M059J (cell line): ENCODE data around the gene SETD3. TPM values are rescaled to one million over a fixed set of nuclear protein-coding genes. Genes with fewer than 3 reads are reported as not detected.
A peak's percentile ranks its signal among the peaks of the same experiment; 100 is the strongest.

Experiments used
- DNase-seq: peaks from one replicate; pipeline ENCODE4 v3.0.0-alpha.2; 2012; ENCODE audit warnings: low read depth
- total RNA-seq: library from RNA; depleted of rRNA; stranded (reverse); fragments of >200 nt; shearing (Covaris generic); gene quantifications from 2 replicates; pipeline ENCODE4 v1.2.3, GENCODE V29; 2014; rRNA removed

The SETD3 gene
- 33.1 and 41.5 TPM in 2 replicates for total RNA-seq

DNA sequence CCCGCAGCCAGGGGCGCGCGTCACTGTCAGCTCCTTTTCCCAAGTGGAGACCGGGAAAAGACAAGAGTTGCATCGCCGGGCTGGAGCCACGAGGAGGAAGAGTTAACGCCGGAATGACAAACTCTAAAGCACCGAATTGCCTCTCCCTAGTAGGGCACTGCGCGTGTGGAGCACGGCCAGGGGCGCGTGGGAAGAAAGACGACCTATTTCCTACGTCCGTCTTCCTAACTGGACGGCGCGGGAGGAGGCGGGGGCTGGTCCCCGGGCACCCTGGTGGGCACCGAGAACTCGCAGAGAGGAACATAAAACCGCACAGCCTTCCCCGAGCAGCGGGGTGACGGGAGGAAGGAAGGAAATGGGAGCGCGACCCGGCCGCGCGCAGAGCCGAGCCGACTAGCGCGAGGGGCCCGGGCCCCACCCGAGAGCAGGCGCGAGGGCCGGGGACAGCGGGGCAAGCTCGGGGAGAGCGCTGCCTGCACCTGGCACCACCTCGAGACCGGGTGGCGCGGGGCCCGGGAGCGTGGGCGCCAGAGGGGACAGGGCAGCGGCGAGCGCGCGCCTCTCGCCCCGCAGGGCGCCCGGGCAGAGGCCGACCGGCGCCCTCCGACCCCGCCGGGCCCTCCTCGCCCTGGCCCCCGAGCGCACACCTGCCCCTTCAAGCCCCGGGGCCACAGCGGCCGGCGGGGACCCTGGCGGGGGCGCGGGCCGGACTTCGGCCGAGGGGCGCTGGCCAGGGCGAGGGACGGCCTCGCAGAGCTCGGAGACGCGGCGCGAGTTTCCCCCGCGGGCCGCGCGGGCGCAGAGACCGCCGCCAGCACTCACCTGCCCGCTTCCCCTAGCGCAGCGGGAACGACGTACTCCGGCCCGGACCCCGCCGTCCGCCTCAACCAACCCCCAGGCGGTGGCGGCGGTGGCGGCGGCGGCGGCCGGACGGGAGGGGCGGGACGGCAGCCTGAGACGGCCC, at the start of gene SETD3:
TSS of gene SETD3 (minus strand) at position 954 of the 964 bp plus-strand sequence. CDS start 15,054 bp downstream, outside the sequence.
- peak; percentile 60 for DNase-seq

DNA sequence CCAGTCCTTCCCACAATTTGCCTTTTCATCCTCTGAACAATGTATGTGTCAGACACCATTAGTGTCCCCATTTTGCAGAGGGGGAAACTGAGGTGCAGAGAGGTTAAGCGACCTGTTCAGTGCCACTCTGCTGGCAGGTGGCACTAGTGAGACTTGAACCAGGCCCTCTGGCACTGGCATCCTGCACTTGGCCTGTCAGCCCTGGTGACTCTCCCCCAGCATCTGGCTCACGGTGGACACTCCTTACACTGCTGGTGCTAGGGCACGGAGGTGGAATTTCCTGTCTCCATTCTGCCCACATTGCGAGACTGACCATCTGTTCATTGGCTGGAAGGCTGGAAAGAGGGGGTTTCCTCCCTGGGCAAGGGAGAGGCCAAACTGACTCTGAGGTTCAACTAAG, 49.2 kb upstream of the SETD3 start:
- no peak for DNase-seq

DNA sequence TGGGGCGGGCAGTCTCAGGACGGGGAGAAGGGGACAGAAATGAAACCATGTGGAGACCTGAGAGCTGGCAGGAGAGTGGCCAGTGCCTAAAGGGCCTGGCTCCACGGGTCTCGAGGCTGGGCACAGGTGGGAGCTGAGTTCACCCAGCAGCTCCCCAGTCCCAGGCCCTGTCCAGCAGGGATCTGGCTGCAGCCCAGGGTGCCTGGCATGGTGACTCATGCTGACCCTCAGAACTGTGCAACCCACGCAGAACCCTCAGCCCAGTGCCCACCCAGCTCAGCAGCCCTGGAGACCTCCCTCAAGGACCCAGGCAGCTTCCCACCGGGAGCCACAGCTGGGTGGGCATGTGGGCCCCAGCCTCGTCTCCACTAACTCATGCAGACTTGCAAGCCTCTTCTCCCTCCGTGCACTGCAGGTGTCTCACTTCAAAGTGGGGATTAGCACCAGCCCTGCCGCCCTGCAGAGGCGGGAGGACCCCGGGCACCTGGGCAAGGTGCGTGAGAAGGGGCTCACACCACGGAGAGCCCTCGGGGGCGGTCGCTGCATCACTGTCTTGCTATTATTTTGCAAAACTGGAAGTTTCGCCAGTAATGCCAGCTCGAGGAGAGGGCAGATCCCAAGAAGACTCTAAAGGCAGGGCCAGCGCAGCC, 46.9 kb upstream of the SETD3 start:
- no peak for DNase-seq

DNA sequence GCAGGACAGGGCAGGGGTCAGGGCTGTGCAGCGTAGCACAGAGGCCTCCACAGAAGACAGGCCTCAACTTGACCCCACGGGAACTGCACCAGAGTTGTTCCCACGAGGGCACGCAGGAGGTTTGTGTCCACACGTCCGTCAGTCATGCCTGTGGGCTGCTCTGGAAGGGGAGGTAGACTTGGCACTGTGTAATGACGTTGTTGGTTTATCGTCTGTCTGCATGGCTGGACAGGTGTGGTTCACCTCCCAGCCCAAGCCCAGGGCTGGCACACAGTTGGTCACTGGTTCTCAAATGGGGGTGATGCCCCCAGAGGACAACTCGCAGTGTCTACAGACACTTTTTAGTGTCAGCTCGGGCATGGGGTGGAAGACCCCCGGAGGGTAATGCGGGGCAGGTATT, 46.4 kb upstream of the SETD3 start:
- no peak for DNase-seq

DNA sequence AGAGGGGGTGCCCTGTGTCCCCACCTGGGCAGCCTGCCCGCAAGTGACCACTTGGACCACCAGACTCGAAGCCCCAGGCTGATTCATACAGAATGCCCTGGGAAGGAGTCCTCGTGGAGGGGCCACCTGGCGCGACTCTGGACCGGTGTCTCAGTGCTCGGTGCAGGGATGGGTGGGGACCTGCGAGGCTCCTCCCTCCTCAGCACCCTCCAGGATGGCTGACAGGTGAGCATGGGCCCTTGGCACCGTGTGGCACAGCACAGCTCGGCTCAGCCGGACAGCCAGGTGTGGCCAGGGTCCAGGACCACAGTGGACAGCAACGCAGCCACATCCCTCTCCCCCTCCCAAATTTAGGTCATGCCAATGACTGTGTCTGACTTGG, 45.0 kb upstream of the SETD3 start:
- DNase-seq: no peak

DNA sequence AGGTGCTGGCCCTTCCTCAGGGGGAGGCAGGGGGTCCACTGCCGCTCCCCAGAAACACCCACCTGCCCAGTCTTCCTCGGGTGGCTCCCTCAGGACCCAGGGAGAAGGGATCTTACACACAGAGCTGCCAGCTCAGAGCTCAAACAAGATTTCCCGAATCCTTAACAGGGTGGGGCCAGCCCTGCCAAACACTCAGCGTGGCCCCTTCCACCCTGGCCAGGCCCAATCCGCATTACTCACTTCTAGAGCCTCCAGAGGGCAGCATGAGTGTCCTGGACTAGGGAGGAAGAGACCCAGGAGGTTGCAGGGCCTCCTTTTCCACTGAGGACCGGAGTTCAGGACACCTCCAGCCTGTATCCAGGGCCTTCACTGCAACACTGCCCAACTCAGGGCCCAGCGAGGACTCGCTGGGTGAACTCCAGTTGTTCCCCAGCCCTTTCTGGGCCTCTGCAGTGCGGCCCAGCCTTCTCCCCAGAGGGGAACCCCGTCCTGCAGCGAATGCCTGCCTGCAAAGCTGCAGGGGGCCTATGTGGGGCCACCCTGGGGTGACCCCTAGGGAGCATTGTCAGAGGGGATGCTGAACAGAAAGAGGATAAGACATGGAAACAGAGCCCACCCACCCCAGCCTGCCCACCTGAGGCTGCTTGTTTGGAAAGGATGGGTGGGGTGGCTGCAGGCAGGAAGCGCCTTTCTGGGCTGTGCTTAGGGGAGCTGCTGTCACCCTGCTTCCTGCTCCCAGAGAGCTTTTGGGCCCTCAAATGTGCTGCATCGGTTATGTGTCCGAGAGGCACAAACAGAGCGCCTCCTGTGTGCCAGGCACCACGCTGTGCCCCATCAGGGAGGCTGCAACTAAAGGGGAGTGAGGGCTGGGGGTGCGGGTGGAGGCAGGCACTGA, 44.4 kb upstream of the SETD3 start:
- DNase-seq: peak; percentile 69

DNA sequence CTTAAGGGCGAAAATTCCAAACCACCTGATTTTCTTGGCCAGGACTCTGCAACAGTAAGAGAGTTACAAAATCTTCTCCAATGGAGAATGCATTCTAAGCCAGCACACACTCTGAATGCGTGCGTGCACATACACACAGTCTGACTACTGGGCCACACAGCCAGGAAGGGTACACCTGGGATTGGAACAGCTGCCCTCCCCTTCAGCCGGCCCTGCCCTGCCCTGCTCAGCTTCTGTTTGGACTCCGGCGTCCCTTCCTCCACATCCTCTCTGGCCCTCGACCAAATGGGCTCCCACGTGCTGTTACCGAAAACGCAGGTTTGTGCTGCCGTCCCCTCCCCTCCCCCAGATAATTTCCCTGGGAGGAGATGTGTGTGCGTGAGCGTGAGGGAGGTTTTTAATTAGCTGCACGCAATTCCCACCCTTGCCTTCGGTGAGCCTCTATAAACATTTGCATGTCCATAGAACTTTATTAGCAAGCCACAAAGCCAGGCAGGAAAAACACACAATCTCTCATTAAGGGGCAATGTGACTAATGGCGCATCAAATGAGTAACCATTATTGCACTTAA, 43.5 kb upstream of the SETD3 start:
- DNase-seq: peak; percentile 55

DNA sequence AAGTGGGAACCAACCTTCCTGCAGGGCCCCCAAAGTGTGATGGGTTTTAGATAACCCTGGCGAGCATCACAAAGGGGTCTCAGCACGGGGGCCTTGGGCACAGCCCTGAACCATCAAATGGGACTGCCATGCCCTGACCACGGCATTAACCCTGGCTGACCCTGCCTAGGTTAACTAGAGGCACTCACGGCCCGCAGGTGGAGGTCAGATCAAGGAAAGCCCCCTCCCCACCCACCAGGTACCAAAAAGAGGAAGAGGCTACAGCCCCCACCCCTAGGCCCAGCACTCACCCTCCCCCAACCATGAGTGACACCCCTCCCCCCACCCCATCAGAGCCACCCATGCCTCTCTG, 43.0 kb upstream of the SETD3 start:
- no peak for DNase-seq

DNA sequence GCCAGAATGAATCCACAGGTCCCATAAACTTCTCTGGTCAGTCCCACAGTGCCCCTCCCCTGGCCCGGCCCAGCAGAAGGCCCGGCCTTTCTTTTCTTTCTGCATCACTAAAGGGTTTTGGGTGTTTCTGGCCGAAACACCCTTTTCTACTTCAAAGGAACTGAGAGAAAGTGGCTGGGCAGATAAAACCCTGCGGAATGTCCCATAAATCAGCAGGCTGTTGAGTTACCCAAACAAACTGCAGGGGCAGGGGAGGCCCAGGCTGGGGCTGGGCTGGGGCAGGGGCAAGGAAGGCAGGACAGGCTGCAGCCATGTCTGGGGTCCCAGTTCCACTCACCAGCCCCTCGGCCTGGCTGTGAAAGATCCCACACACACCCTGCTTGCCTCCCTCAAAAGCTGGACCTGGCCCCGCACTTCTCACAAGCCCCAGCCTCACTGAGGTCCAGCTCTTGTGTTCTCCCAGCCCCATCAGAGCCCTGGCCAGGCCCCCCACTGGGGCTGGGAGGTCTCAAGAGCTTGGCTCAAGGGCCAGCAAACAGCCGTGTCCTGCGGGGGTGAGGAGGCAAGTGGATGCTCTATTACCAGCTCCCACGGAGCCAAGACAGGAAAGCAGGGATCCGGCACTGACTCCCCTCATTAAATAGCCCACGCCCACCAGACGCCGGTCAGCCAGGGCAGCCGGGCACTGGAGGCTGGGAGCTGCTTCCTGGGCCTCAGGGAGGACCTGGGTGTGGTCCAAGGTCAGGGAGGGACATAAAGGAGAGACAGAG, 42.5 kb upstream of the SETD3 start:
- DNase-seq: peak; percentile 46

DNA sequence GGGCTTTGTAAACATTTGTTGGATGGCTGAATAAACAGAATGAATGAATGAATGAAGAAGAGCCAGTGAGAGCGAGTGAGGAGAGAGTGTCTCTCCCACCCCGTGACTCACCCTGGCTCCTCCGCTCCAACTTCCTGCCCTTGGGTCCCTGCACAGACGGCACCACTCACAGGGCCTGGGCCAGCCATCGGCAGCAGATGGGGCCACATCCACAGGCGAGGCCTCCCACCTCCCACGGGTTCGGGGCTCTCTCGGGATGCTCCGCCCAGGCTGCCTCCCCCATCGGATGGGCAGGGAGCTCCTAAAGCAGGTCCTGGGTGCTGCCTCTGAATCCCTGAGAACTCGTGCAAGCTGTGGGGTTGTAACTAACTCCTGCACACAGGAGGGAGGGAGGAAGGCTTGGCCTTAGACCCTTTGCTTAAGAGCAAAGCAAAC, 41.8 kb upstream of the SETD3 start:
- DNase-seq: peak; percentile 59

DNA sequence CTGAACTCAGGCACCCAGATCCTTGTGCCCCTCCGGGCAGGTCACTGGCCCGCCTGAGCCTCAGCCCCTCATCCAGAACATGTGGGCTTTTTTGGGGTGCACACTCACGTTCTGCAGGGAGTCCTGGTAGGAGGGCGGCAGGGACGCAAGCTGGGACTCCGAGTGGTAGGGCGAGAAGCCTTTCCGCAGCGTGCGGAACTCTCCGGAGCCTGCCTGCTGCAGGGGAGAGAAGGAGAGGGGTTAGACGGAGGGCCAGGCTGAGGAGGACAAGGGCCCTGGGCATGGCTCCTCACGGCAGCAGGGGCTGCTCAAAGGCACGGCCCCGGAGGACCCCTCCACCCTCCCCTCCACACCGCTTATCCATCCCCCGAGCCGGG, 41.4 kb upstream of the SETD3 start:
- DNase-seq: no peak

DNA sequence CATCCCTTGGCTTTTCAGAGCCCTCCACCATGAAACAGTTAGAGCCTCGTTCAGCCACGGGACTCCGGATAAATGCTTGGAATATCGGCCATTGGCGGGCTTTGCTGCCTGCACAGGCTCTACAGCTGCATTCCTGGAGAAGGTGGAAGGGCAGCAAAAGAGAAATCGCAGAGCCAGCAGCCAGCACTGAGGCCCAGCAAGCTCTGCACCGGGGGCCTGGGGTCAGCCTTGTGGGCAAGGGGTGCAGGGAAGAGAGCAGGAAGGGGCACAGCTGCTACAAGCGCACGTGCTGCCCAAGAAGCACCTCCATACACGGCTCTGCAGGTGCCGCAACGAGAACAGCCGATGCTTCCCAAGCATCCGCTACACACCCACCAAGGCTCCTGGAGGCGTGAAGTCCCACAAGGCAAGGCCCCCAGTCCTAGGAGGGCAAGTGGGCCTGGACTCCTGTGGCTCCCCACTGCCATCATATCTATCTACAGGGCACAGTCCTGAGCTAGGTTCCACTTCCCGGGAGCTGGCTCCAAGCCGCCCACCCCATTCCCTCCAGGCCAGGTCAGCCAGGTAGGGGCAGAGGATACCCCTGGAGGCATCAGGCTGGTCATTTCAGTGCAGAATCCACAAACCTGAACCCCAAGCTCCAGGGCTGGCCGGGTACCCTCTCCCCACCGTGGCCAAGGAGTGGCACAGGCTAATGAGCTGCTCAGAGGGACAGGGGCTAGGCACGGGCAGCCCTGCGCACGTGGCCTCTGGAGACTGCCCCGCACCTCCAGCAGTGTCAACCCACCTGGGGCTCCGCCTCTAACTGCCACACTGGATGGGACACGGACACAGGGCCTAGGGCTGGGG, 40.7 kb upstream of the SETD3 start:
- DNase-seq: no peak

DNA sequence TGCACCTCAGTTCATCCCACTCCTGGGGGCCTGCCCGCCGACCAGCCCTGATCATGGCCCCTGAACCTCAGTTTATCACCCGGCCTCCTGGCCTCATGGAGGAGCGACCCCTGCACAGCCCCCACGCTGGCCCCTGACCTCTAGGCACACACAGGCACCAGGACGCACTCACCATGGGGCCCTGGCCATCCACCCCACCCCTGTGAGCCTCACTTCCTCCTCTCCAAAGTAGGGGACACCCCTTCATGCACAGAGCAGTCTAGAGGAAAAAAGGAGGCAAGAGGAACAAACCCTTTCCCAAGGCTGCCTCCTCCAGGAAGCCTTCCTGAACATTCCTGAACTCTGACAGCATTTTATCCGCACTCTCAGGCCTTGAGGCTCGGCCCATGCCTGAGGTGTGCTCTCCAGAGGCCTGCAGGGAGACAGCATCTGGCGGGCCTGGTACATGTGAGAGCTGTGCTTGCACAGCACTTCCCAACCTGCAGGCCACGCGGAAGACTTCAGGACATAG, 40.0 kb upstream of the SETD3 start:
- DNase-seq: no peak

DNA sequence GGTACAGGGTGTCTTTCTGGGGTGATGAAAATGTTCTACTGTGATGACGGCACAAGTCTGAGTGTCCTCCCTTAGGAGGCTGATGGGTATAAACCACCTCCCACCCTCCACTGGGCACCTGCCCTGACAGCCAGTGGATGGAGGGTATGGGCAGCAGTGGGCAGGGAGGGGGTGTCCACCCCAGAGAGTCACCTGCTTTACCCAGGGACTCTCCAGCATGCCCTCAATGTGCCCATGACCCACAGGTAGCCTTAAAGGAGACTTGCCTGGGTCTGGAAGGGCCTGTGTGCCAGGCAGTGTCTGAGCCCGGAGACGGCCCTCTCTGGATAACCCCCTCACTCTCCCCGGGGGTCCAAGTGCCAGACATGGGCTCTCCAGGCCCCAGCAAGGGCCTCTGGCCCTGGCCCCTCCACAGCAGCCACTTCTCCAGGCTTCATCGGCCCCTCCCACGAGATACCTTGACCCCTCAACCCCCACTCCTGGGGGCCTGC, 39.3 kb upstream of the SETD3 start:
- no peak for DNase-seq

DNA sequence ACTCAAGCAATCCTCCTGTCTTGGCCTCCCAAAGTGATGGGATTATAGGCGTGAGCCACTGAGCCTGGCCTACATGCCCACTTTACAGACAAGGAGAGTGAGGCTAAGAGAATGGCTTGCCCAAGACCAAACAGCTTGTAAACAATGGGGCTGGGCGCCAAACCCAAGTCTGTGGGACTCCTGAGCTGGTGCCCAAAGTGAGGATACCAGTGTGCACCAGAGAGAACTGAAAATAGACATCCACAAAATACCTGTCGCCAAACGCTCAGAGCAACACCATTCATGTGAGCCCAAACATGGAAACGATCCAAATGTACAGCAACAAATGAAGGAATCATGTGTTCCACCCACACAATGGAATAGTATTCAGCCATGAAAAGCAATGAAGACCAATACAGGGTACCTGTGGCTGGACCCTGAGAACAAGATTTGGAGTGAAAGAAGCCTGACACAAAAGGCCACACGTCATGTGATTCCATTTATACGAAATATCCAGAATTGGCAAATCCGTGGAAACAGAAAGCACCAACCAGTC, 38.8 kb upstream of the SETD3 start:
- no peak for DNase-seq

DNA sequence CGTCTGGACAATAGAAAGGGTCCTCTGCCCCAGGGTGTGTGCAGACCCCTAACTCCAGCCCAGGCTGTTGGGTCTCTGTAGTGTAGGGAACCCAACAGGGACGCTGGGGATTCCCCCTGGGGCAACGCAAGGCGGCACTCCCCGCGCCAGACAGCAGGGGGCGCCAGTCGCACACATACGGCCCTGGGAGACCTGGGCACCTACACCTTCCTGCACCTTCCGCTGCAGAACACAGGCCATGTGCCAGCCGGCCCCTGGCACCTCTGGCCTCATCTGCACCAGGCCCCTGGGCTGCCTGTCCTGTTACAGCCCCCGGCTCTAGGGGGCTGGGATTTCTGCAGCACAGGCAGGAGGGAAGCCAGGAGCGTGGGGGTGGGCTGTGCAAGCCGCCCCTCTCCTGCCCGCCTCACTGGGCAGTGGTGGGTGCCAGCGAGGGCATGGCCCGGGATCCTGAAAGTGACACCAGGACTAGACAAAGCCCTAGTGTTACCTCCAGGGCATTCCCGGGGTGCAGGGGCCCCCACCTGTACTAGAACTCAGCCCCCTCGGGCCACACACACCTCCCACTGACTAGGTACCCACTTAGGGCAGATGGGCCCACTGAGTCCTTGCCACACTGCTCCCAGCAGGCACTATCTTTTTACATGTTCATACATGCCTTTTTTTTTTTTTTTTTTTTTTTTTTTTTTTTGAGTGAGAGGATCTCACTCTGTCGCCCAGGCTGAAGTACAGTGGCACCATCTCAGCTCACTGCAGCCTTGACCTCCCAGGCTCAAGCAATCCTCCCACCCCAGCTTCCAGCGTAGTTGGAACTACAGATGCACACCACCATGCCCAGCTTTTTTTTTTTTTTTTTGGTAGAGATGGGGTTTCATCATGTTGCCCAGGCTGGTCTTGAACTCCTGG, 38.0 kb upstream of the SETD3 start:
- DNase-seq: peak; percentile 53

DNA sequence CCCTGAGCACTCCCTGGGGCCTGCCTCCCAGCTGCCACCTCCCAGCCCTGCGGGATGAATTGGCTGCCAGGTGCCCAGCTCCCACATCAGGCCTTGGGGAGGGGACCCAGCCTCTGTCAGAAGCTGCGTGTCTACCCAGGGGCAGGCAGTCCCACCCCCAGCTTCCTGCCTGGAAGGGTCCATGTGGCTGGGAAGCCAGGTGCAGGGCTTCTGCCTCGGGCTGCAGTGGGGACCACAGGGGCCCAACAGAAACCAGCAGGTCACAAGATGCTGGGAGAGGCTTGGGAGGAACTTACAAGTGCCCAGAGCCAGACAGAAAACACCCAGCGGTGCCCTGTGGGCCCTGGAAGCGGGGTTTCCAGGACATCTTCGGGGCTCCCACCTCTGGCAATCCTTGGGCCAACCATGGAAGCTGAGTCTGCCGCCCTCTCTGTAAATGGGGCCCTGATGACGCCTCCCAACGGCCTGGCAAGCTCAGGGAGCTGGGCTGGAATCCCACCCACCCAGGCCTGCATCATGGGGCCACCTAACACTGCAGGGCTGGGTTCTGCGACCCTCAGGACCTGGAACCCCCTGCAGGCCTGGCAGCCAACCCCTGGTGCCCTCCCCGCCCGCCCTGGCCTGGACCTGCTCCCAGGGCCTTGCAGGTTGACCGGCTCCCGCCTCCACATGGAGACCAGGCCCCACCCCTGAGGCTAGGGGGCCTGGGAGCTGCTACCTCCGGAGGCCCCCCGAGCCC, 37.2 kb upstream of the SETD3 start:
- no peak for DNase-seq
